ENCODE data around the gene PODNL1.

Gene PODNL1

DNA sequence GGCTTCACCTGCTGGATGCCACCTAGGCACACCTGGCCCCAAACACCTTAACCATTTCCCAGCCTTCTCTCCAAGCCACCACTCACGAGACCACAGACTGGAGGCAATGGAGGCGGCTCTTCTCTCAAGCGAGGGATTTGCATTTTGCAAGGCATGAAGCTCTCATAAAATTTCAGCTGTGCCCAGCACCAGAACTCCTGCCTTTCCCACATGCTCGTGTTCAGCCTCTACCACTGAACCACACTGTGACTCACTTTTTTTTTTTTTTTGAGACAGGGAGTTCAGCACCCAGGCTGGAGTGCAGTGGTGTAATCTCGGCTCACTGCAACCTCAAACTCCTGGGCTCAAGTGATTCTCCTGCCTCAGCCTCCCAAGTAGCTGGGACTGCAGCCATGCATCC, 50.7 kb downstream of the PODNL1 start:
- DNase-seq, result no peak

DNA sequence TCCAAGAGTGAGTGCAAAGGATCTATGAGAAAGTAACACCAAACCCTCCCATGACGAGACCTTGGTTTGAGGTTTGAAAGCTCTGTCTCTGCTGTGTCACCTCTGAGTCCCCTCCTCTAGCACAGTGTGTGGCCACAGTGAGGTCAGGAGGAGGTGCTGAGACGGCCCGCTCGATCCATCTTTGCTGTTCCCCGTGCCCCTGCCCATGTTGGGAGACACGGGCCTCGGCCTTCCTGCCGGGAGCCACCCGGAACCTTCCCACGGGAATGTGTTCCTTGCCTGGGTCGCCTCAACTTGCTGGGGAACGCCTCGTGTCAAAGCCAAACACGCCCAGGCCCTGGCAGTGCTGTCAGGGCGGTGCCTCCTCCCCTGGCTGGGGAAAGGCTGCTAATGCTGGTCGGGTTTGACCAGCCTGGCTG, 51.2 kb downstream of the PODNL1 start:
- DNase-seq, result no peak

DNA sequence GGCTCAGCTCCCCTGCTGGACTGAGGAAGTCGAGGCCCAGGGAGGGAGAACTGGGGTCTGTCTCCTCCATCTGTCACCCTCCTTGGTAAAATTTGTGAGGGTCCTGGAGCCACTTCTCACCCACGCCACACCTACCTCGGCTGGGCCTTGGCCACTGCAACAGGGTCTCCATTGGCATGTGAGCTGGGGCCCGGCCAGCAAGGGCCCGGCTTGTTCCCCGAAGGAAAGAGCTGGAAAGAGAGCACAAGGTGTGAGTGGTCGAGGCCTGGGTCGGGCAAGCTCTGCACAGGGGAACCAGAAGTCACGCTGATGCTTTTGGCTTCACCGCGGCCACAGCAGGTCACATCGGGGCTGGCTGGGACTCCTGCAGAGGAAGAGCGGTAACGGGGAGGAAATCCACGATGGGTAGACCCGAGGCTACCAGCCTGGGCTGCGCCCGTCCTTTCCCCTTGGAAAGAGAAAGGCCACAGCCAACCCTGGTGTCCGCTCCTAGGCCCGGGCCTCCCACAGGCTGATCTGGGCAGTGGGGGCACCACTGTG, 52.3 kb downstream of the PODNL1 start:
- no peak for DNase-seq

DNA sequence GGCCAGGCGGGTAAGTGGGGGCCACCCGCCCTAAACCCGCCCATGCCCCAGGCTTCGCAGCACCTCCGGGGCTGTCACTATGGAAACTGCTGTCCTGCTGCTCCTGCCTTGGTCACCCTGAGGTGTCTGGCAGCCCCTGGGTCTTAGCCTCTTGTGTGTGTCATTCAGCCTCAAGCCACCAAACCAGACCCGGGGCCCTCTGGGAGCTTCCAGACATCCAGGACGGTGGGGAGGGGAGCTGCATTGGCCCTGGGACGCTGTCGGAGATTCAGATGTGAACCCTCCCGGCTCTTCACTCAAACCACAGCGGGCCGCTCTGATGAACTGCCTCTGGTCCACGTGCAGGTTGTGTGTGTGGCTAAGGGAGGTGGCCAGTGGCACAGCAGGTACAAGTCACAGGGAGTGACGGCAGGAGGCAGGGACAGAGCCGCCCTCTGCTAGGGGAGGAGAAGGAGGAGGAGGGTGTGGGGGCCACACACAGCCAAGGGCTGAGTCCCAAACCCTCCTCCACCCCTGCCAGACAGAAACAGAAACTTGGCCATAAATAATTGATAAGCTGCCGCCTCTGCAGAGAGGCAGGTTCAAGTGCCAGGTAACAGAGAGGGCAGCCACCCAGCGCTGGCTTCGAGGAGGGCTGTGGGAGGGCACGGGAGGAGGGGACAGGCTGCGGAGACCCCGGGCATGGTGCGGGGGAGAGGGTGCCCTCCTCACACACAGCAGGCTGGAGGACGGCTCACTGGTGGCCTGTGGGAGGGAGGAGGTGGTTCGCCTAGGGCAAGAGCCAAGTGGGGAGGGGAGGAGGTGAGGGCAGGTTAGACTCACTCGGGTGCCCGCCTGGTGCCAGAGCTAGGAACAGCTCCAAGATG, 53.3 kb downstream of the PODNL1 start:
- DNase-seq, result no peak

DNA sequence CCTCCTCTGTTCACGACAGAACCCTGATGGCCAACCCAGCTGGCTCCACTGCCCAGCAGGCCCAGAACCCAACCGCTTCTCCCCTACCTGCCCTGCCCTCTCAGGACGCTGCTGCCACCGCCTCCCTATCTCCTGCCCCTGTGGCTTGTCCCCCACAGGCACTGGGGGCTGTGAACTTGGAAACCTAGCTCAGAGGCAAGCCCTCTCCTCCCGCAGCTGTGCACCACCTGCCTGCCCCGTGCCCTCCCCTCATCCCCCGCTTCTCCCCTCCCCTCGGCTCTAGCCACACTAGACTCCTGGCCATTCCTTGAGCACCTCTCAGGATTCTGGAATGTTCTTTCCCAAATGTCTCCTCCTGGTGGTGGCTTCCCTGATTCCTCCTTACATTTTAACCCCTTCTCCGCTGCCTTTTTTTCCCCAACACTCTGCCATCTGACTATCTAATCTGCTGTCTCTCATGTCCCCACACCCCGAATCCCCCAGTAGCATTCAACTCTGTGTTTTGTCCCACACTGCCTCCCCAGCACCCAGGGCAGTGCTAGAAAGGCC, 54.6 kb downstream of the PODNL1 start:
- DNase-seq, result no peak

DNA sequence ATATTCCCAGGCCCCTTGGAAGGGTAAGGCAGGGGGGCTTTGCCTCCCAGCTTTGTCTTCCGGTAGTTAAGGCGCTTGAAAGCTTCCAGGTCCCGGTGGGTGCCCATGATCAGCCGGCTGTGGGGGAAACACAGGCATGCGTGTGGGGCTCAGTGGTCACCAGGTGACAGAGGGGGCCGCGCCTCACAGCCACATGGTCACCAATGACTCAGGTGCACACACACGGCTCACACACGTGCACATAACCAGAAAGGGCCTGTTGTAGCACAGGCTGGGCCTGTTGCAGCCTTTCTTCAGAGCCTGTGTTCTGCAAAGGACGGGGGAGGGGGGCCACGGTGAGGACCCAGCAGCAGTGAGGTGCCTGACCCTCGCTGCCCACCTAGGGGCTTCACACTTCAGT, 55.4 kb downstream of the PODNL1 start:
- no peak for DNase-seq

DNA sequence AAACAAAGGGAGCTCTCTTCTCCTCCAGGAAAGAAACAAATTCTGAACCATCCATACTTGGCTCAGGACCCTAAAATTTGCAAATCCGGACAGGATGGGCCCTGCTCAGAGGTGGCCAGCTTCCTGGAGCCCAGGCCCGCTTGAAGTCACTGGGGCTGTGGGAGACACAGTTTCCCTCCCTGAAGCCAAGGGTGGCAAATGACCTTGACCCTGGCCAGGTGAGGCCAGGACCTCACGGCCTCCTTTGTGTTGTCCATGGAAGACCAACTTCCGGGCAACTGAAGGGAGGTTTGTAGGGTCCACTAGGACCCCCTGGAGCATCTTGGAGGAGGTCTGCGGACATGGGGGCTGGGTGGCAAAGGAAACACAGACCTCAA, 55.8 kb downstream of the PODNL1 start:
- DNase-seq, result no peak

DNA sequence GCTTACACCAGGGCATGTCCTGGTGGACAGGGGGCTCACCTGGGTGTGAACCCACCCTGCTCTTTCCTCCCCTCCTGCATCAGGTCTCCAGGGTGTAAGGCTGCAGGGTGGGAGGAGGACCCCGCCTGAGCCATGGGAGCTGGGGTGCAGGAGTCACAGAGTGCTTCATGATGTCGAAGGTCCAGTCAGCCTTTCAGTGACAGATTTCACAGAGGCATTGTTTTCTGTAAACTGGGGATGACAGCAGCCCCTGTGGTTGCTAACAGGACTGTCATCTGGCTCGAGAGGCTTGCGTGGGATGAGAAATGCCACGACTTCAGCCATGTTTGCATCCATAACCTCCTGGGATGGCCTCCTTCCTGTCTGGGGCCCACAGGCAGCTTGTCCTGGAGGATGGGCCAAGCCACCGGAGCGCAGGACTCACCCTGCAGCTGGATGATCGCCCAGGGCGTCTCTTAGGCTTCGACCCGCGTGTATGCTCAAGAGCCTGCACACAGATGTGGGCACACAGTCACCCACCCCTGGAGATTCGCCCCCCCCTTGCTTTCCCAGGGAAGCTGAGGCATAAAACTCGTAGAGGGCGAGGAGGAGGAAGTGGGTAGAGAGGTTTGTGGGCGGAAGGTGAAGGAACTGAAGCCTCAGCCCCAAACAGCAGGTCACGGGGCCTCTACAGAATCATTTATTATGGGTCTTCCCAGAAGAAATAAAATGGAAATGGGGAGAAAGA, 56.4 kb downstream of the PODNL1 start:
- DNase-seq, result no peak

DNA sequence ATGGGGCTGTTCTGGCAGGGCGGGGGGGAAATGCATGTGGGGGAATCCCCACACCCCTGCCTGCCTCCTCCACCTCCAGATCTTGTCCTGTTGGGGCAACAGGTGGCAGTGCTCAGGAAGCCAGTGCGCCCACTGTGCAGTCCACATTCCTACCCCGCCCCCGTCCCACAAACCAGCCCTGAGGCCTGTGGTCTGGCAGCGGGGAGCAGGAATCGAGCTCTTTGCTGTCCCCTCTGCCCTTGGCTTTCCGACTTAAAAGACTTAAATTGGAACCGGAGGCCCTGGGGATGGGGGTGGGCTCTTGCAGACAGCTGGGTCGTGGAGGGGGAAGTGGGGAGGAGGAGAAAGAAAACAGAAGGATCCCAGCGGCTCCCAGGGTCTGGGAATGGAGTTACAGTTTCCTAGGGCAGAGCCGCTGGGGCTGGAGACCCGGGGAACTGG, 56.9 kb downstream of the PODNL1 start:
- no peak for DNase-seq
